D721Med (cell line): ENCODE measurements around the gene DCUN1D1.

ENCODE experiments used
- DNase-seq: peaks from one replicate; pipeline ENCODE4 v3.0.0; 2011; ENCODE audit warnings: low spot score; ENCODE audit not compliant: insufficient read length
- FAIRE-seq: peaks from 2 replicates; lab custom pipeline; 2011; peaks lifted over from hg19 to GRCh38; lab: Jason Lieb, UNC
- CTCF ChIP-seq: IDR thresholded peaks from 2 replicates; pipeline ENCODE4 v1.5.1; 2012; ENCODE audit warnings: mild to moderate bottlenecking, control low read depth; ENCODE audit not compliant: insufficient read depth; ENCODE audit errors: missing control alignments

DCUN1D1 gene

DNA sequence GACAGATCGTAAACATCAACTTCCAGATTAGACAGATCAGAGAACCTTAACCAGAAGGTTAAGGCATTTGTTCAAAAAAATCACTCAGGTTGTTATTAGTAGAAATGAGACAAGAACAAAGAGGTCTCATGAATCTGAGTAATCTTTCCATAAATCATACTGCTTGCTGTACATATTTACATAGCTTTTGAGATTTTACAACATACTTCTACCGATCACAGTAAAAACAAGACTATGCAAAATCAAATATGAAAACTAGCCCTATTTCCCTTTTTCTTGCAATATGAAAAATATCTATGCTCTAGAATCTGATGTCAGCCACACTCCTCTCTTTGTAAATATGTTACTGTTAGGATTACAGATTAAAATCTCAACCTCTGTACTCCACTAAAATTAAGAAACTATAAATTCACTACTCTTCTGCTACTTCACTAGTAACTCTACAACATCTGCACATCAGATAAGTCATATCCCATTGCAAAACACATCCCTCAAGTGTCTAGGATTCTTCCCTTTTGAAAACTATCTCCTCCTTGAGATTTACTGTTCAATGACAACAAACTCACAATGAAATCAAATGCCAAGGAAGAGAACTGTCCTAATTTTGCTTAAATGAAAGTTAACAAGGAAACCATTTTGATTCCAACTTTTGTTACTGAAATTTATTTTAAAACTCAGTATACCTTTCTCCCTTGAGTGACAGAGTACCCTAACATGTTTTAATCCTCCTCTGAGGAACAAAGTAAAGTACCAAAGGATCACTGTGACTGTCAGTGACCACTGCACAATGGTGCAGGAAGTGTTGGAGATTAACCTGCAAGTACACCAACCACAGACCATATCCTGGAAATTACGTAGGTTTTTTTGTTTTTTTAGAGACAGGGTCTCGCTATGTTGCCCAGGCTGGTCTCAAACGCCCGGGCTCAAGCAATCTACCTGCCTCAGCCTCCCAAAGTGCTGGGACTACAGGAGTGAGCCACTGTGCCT, 12.8 kb downstream of the DCUN1D1 start:
- no peak for DNase-seq
- FAIRE-seq, result no peak

GRCh38 chr3:182965861-182966366, 14.4 kb downstream of the DCUN1D1 start:
- DNase-seq (no peak), FAIRE-seq (no peak)
- no peak for TF ChIP-seq CTCF

More for the DNA sequence above, 12.8 kb downstream of the DCUN1D1 start:
- no peak for TF ChIP-seq CTCF

DNA sequence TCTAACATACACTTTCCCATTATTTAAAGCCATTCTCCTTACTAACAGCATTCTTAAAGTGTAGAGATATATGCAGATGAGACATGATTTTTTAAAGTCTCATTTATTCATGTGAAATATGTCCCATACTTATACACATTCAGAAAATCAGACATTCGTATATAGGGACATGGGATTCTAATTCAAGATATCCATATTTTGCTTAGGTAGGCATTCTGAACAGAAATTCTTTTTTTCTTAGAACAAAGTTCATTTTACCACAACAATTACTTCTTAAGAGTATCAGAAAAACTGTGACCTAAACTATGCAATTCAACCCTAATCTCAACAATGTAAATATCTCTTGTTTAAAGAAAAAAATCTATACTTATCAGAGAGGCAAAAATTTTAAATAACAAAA, 16.2 kb downstream of the DCUN1D1 start:
- no peak for DNase-seq
- no peak for TF ChIP-seq CTCF
- FAIRE-seq, result no peak

- no peak for DNase-seq
- TF ChIP-seq CTCF, result no peak
- no peak for FAIRE-seq
Observed at GRCh38 chr3:182962166-182962565, 18.2 kb downstream of the DCUN1D1 start.

DNA sequence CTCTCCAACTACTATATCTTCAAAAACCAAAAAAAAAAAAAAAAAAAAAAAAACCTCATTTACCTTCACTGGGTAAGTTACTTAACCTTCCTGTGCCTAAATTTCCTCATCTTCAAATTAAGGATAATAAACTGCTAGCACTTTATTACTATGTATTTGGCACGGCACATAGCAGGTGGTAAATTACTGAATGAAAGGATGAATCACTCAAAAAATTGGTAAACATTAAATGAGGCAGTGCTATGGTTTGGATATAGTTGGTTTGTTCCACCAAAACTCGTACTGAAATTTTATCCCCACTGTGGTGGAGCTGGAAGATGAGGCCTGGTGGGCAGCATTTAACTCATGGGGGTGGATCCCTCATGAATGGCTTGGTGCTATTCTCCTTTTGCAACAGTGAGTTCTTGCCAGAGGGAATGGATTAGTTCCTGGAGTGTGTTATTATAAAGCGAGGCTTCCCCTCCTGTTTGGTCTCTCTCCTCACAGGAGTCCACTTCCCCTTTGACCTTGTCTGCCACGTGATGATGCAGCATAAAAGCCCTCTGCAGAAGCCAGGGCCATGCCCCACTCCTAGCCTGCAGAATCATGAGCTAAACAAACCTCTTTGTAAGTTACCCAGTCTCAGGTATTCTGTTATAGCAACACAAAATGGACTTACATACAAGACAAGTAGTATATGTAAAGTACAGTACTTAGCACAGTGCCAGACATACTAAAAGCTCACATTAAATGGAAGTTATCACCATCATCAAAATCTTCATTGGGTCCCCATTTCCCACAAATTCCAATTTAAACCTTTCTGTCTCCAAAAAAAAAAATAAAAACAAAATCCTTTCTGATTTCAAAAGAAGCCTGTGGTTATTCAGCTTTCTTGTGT, 20.6 kb downstream of the DCUN1D1 start:
- no peak for TF ChIP-seq CTCF
- FAIRE-seq (no peak), DNase-seq (no peak)

- no peak for TF ChIP-seq CTCF
- no peak for FAIRE-seq
- DNase-seq, result no peak
Observed at GRCh38 chr3:182957676-182958266, 22.6 kb downstream of the DCUN1D1 start.
